AG08396 (cell line): ENCODE measurements around the gene ITIH1.
"Not testable (repeated sequence)": the region's sequence is repeated elsewhere in the genome, so short reads cannot be mapped to it uniquely, and the experiment has no call there.

Experiments
- DNase-seq: peaks from one replicate; pipeline ENCODE4 v3.0.0; 2012; ENCODE audit warnings: low spot score, mixed read lengths

ITIH1 gene

GRCh38 chr3:52774901-52775864 lies 2.2 kb upstream of the ITIH1 start:
- DNase-seq, result peak; percentile 2

- DNase-seq, result peak; percentile 1
Observed at GRCh38 chr3:52775877-52776276, 1.5 kb upstream of the ITIH1 start.

- DNase-seq, result not testable (repeated sequence)
Observed at GRCh38 chr3:52776486-52776885, 913 bp upstream of the ITIH1 start.

GRCh38 chr3:52777959-52778805 lies 783 bp downstream of the ITIH1 start:
- peak; percentile 2 for DNase-seq

GRCh38 chr3:52779011-52779836 lies 1.8 kb downstream of the ITIH1 start:
- no peak for DNase-seq

- DNase-seq, result no peak
Observed at GRCh38 chr3:52779837-52780585, 2.6 kb downstream of the ITIH1 start.

GRCh38 chr3:52781741-52782140 lies 4.3 kb downstream of the ITIH1 start:
- DNase-seq, result no peak

GRCh38 chr3:52782412-52783210 lies 5.2 kb downstream of the ITIH1 start:
- DNase-seq, result no peak

GRCh38 chr3:52783211-52783555 lies 5.8 kb downstream of the ITIH1 start:
- no peak for DNase-seq

- DNase-seq, result no peak
Observed at GRCh38 chr3:52784021-52784621, 6.7 kb downstream of the ITIH1 start.

GRCh38 chr3:52784931-52785590 lies 7.7 kb downstream of the ITIH1 start:
- no peak for DNase-seq

- DNase-seq, result no peak
Observed at GRCh38 chr3:52786330-52787215, 9.2 kb downstream of the ITIH1 start.

GRCh38 chr3:52787246-52787645 lies 9.8 kb downstream of the ITIH1 start:
- no peak for DNase-seq

GRCh38 chr3:52787672-52788625 lies 10.6 kb downstream of the ITIH1 start:
- peak; percentile 44 for DNase-seq

- DNase-seq, result no peak
Observed at GRCh38 chr3:52788890-52789745, 11.7 kb downstream of the ITIH1 start.

- no peak for DNase-seq
Observed at GRCh38 chr3:52789746-52790040, 12.3 kb downstream of the ITIH1 start.

- DNase-seq, result no peak
Observed at GRCh38 chr3:52790337-52790736, 12.9 kb downstream of the ITIH1 start.
